SK-MEL-5 (cell line): Measurements from ENCODE around the gene AIDA. TPM values are rescaled to one million over a fixed set of nuclear protein-coding genes. Genes with fewer than 3 reads are reported as not detected.
"Not testable (repeated sequence)": the region's sequence is repeated elsewhere in the genome, so short reads cannot be mapped to it uniquely, and the experiment has no call there.

Experiments used
- DNase-seq: peaks from one replicate; pipeline ENCODE4 v3.0.0-alpha.2; 2016; ENCODE audit warnings: low read depth, low spot score
- in situ Hi-C: cut with HindIII; loops from 2 replicates; pipeline ENCODE4 v1.10.0; 2016; ENCODE audit warnings: low sequenced_read_pairs, high pct_unique_total_duplicates, low pct_unique_long_range_greater_than_20kb
- total RNA-seq: library from RNA; depleted of rRNA; stranded (reverse); fragments of >200 nt; shearing (Covaris generic); gene quantifications from 2 replicates; pipeline ENCODE4 v1.2.3, GENCODE V29; 2014

AIDA gene
- total RNA-seq, 1 experiment from 2014 or later = 18.9 TPM

- DNase-seq = no peak
- in situ Hi-C loops = no loop called here
Measured at GRCh38 chr1:222728746-222729145, 16.5 kb upstream of the AIDA start.

DNA sequence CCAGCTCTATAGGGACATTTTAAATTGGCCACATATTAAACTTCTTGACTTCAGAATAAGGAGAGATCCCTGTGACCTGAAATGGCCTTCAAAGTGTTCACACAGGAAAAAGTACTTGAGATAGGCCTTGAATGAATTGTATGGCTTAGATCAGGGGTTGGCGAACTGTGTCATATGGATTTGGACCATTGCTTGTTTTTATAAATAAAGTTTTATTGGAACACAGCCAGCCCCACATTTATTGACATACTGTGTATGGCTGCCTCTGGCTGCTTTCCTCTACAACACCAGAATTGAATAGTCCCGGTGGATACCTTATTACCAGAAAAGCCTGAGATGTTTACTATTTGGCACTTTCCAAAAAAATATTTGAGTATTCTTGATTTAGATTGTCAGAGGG lies 4.1 kb upstream of the AIDA start:
- in situ Hi-C loops = no loop called here
- DNase-seq = no peak

DNA sequence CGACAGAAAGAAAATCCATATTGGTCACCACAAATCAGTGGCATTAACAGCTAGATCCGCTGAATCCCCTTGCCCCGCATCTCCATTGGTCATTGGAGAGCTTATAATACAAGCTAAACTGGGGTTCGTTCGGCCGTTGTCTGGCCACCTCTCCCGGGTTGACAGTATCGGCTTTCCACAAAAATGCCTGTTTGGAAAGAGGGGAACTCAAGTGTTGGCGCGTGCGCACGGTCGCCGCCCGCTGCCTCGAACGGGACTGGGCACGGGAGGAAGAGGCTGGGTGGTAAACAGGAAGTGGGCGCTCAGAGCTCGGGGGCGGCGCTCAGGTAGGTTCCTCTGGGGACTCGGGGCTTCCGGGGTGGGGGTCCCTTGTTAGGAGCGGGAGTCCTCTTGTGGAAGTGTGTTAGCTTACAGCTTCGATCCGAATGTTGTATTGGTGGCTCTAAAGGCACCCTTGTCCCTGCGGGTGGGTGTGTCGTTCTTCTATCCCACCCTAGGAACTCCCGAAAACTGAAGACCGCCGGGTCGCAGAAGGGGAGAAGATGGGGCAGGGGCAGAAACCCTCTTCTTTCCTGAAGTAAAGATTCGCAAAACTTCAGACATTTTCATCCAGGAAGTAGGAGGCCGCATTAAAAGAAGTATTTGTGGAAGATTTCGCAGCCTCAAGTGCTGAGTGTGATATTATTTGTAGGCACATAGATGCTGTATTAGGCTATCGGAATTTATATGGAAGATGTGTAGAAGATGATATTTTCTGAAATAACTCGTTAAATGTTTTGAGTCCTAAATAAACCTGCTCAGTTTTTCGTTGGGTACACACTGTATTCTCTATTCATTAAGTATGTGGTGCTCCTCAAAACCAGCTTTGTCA lies 1.0 kb upstream of the AIDA start:
- in situ Hi-C loops = no loop called here

GRCh38 chr1:222711319-222712252 lies 705 bp downstream of the AIDA start:
- in situ Hi-C loops = no loop called here
- peak; percentile 78 for DNase-seq

More for the DNA sequence above, 1.0 kb upstream of the AIDA start:
- DNase-seq = peak; percentile 94

DNA sequence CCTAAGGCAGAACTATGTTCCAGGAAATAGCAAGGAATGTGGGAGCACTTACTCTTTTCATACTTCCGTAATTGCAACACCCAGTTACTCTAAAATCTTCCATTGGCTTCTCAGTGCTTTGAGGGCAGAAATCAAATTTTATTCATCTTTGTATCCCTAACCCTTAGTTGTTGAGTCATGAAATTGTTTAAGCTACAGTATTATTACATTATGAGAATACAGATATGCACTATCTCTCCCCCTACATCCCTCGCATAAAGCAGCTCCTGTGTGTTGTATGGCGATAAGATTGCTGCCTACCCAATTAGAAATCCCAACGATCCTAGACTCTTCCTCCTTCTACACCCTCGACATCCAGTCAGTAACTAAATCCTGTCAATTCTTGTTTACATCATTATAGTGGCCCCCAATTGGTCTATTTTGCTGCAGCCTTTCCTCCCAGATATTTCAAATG lies 2.6 kb downstream of the AIDA start:
- in situ Hi-C loops = no loop called here
- DNase-seq = no peak

DNA sequence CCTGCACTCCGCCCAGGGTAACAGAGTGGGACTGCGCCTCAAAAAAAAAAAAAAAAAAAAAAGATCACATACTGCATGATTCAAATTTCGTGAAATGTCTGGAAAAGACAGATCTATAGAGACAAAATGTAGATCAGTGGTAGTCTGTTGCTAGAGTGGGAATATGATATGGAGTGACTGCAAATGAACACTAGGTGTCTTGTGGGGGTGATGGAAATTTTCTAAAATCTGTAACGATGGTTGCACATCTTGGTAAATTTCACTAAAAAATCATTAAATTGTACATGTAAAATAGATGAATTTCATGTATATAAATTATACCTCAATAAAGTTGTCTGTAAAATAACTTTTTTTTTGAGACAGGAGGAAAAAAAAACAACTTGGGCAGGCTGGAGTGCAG lies 5.5 kb downstream of the AIDA start:
- DNase-seq = no peak
- in situ Hi-C loops = no loop called here

DNA sequence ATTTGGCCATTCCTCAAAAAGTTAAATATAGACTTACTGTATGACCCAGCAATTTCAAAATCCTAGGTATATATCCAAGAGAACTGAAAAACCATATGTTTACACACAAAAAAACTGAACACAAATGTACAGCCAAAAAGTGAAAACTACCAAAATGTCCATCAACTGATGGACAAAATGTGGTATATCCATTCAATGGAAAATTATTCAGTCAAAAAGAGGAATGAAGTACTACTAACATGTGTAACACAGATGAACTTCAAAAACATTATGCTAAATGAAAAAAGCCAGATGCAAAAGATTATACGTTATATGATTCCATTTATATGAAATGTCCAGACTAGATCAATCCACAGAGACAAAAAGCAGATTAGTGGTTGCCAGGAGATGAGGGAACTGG lies 8.0 kb downstream of the AIDA start:
- in situ Hi-C loops = no loop called here

GRCh38 chr1:222702210-222702609 lies 10.1 kb downstream of the AIDA start:
- in situ Hi-C loops = no loop called here
- DNase-seq = no peak

More for the DNA sequence above, 8.0 kb downstream of the AIDA start:
- no peak for DNase-seq

DNA sequence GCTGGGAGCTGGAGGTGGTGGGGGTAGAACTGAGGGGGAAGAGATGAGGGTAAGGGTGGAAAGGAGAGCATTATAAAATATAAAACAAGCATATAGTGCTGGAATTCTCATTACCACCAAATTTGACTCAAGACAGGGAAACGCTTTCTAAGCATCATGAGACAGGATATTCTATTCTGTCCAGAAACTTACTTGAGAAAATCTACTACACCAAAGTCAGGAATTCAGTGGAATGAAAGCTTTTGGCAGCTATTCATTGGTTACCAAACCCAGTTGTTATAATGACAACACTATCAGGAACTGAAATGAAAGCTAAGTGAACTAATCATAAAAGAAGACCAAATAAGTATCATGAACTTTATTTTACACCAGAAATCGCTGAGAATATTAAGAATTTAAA lies 14.5 kb downstream of the AIDA start:
- no peak for DNase-seq
- in situ Hi-C loops = no loop called here

- no peak for DNase-seq
- in situ Hi-C loops = no loop called here
Measured at GRCh38 chr1:222697203-222697602, 15.1 kb downstream of the AIDA start.

DNA sequence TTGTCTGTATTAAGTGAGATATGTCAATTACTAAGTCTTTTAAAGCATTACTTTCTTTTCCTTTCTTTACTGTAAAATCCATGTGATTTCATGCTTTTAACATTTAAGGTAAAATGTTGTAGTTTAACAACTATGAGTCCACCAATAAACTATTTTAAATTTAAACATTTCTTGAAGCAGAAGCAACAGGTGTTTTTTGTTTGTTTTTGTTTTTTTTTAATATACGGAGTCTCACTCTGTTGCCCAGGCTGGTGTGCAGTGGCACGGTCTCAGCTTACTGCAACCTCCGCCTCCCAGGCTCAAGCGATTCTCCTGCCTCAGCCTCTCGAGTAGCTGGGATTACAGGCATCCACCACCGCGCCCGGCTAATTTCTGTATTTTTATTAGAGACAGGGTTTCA lies 15.6 kb downstream of the AIDA start:
- in situ Hi-C loops = no loop called here
- no peak for DNase-seq

DNA sequence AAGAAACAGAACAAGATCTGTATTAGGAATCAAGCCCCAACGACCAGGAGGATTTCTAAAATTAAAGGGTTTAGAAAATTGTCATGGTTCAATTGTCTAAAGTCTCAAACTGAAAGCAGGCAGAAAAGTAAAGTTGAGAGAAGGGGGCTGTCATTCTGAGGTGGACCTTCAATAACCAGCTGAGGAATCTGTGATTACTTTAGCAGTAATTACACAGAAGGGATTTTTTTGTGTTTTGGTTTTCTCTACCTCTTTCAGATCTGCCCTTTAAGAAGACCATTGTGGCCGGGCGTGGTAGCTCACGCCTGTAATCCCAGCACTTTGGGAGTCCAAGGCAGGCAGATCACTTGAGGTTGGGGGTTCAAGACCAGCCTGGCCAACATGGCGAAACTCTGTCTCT lies 17.4 kb downstream of the AIDA start:
- DNase-seq = no peak
- in situ Hi-C loops = no loop called here

GRCh38 chr1:222691016-222691415 lies 21.3 kb downstream of the AIDA start:
- DNase-seq = no peak
- in situ Hi-C loops = no loop called here

- in situ Hi-C loops = no loop called here
- DNase-seq = no peak
Measured at GRCh38 chr1:222680080-222680479, 32.2 kb downstream of the AIDA start.

DNA sequence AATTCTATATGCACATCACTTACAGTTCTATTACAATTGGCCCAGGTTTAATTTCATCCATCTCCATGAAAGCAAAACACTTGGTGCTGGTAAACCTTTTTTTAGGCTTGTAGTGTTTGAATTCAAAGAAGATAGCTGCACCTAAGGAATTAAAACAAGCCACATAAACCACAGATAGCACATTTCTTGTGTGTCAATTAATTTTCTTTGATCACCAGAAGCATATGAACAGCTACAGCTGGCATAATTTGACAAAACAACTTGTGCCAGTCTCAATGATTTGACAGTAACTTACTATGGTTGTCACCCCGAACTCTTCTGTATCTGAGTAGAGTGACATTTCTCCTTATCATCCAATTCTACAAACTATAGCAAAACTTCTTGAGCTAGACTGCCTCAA lies 42.2 kb downstream of the AIDA start:
- no peak for DNase-seq
- in situ Hi-C loops = no loop called here

- DNase-seq, in situ Hi-C loops: not testable (repeated sequence)
Measured at GRCh38 chr1:222669107-222669506, 43.2 kb downstream of the AIDA start.

GRCh38 chr1:222668184-222668583 lies 44.1 kb downstream of the AIDA start:
- DNase-seq, in situ Hi-C loops: not testable (repeated sequence)

DNA sequence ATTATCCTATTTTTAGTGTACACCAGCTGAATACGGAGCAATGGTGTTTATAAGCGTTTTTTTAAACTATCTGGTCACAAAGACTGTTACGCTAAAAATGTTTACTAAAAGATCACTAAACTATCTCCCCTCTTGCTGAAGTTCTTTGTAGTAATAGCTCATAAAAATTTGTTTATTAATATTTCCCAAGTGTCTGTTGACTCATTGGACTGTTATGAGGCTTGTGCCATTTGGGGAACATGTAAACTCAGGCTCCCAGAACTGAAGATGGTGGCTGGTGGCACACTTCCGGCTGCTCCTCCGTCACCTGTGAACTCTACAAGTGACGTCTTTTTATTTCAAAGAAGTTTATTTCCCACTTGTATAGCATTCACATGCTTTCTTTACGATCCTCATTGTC lies 46.3 kb downstream of the AIDA start:
- no peak for DNase-seq
- in situ Hi-C loops = no loop called here
